ENCODE data around the gene GALNT14. TPM values are rescaled to one million over a fixed set of nuclear protein-coding genes. Genes with fewer than 3 reads are reported as not detected.
A peak's percentile ranks its signal among the peaks of the same experiment; 100 is the strongest.

GALNT14 gene
- total RNA-seq, 1 donor from 2014 or later = 6.4 TPM

DNA sequence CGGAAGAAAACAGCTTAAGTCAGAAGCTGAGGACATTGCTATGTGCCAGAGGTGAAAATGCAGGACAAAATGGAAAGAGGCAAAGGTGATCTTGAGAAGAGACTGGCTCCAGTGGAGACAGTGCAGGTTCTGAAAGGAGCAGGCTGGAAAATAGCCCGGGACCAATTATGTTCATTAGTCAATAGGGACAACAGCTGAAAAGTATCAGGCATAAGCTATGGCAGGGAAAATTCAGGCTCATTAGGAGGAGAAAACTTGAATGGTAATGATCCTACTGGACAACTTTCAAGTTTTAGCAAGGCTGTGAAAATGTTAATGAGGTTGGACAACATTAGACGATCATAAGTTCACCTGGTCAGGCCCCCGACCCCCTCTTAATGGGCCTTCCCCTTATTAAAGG, 60.2 kb downstream of the GALNT14 start:
- TF ChIP-seq EZH2phosphoT487 (IDR thresholded peaks at IDR 0.05) (no peak), EZH2 (IDR thresholded peaks at IDR 0.05) (no peak)
- TF ChIP-seq, protein P1, sequence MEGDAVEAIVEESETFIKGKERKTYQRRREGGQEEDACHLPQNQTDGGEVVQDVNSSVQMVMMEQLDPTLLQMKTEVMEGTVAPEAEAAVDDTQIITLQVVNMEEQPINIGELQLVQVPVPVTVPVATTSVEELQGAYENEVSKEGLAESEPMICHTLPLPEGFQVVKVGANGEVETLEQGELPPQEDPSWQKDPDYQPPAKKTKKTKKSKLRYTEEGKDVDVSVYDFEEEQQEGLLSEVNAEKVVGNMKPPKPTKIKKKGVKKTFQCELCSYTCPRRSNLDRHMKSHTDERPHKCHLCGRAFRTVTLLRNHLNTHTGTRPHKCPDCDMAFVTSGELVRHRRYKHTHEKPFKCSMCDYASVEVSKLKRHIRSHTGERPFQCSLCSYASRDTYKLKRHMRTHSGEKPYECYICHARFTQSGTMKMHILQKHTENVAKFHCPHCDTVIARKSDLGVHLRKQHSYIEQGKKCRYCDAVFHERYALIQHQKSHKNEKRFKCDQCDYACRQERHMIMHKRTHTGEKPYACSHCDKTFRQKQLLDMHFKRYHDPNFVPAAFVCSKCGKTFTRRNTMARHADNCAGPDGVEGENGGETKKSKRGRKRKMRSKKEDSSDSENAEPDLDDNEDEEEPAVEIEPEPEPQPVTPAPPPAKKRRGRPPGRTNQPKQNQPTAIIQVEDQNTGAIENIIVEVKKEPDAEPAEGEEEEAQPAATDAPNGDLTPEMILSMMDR (IDR thresholded peaks at IDR 0.05) = no peak
- H3K27me3 ChIP-seq = no peaks in the 10 kb centered on the region
- no peak overlapping the region for H3K27ac ChIP-seq
- no peaks in the 10 kb centered on the region for H3K9me3 ChIP-seq (ENCODE audit: low read depth)
- peaks cover 11% of the 10 kb centered on the region for H3K4me1 Mint-ChIP-seq
- H4K20me1 ChIP-seq (ENCODE audit: low read depth) = no peaks in the 10 kb centered on the region
- H2AFZ ChIP-seq (replicated peaks) = no peak overlapping the region
- no peak overlapping the region for H3K4me3 Mint-ChIP-seq
- H3K9me3 Mint-ChIP-seq = no peaks in the 10 kb centered on the region
- H3K36me3 ChIP-seq = no peaks in the 10 kb centered on the region
- peaks cover 10% of the 10 kb centered on the region for H3K4me1 ChIP-seq
- peaks cover 2% of the 10 kb centered on the region for H3K27me3 Mint-ChIP-seq (ENCODE audit: insufficient read depth, low read depth)
- no peaks in the 10 kb centered on the region for H3K36me3 Mint-ChIP-seq
- H3K4me3 ChIP-seq = no peak overlapping the region
- no peak overlapping the region for H3K4me2 ChIP-seq
- no peaks in the 10 kb centered on the region for H3K79me2 ChIP-seq (ENCODE audit: low read depth)
- no peak overlapping the region for H3K27ac Mint-ChIP-seq
- peaks cover 7% of the 10 kb centered on the region for H3F3A ChIP-seq (ENCODE audit: low read depth)
- DNase-seq (ENCODE audit: low spot score) = no peak
- H3K9ac ChIP-seq = no peak overlapping the region

DNA sequence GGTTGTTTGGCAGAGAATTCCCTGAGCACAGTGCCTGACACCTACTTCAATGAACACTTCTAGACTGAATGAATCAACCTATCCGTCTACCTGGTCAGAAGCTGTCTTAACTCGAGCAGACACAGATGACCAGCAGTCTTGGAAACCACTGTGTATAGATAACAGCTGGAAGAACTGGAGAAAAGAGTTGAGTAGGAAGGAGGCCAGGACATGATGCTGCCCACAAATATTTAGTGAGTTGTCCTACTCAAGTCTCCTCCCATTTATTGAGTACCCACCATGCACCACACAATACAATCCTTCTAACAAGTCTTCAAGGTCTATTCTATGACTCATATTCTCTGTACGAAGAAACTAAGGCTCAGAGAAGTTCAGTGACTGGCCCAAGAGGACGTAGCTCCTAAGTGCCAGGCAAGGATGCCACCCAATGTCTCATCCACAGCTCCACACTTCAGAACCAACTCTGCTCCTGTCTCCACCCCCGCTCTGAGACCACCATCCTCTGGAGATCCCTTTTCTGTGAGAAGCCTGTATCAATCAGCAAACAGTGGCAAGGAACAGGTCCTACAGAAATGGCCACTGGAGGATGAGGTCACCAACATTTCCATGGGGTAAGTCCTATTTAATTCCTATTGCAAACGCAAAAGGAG, 62.2 kb downstream of the GALNT14 start:
- H3K4me2 ChIP-seq = no peak overlapping the region
- DNase-seq (ENCODE audit: low spot score) = no peak

DNA sequence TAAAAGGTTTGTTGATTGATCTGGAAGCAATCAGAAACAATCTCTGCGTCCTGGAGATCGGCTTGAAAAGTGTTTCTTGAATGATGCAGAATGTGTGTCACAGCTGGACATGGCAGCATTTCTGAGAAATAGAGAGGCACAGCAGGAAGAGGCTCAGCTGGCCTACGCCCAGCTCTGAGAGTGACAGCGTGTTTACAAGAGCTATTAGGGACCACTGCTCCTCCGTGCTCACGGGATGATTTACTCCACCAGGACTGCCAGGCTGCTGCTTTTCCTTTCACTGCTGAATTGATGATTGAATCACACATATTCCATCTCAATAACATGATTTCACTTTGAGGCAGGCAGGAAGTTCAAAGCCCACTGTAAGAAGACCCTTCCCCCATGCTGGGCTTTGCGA, 62.8 kb downstream of the GALNT14 start:
- DNase-seq (ENCODE audit: low spot score) = peak; percentile 10
- TF ChIP-seq, protein P1 (IDR thresholded peaks at IDR 0.05) = no peak
- TF ChIP-seq EZH2 (IDR thresholded peaks at IDR 0.05) = no peak
- no peak for TF ChIP-seq EZH2phosphoT487 (IDR thresholded peaks at IDR 0.05)
- H3K27me3 Mint-ChIP-seq (ENCODE audit: insufficient read depth, low read depth) = peaks cover 2% of the 10 kb centered on the region

More for the DNA sequence above, 62.2 kb downstream of the GALNT14 start:
- Histone ChIP-seq H3K27me3 (no peaks in the 10 kb centered on the region), H3K79me2 (ENCODE audit: low read depth) (no peaks in the 10 kb centered on the region), H2AFZ (replicated peaks) (no peak overlapping the region), H3K4me1 (peaks cover 10% of the 10 kb centered on the region), H3K4me3 (no peak overlapping the region), H3K27ac (no peak overlapping the region), H3K9me3 (ENCODE audit: low read depth) (no peaks in the 10 kb centered on the region), H3K36me3 (no peaks in the 10 kb centered on the region), H3F3A (ENCODE audit: low read depth) (peaks cover 7% of the 10 kb centered on the region), H3K9ac (no peak overlapping the region), H4K20me1 (ENCODE audit: low read depth) (no peaks in the 10 kb centered on the region)
- Mint-ChIP-seq H3K4me3 (no peak overlapping the region), H3K27ac (no peak overlapping the region), H3K4me1 (peaks cover 11% of the 10 kb centered on the region), H3K9me3 (no peaks in the 10 kb centered on the region), H3K27me3 (ENCODE audit: insufficient read depth, low read depth) (peaks cover 2% of the 10 kb centered on the region), H3K36me3 (no peaks in the 10 kb centered on the region)
- TF ChIP-seq, protein P1 (IDR thresholded peaks at IDR 0.05) = no peak
- no peak for TF ChIP-seq EZH2phosphoT487 (IDR thresholded peaks at IDR 0.05)
- no peak for TF ChIP-seq EZH2 (IDR thresholded peaks at IDR 0.05)

More for the DNA sequence above, 62.8 kb downstream of the GALNT14 start:
- H3K4me3 ChIP-seq = no peak overlapping the region
- no peaks in the 10 kb centered on the region for H3K9me3 Mint-ChIP-seq
- H3K4me1 ChIP-seq = peaks cover 10% of the 10 kb centered on the region
- H3K79me2 ChIP-seq (ENCODE audit: low read depth) = no peaks in the 10 kb centered on the region
- H4K20me1 ChIP-seq (ENCODE audit: low read depth) = no peaks in the 10 kb centered on the region
- H3K36me3 ChIP-seq = no peaks in the 10 kb centered on the region
- H3K9me3 ChIP-seq (ENCODE audit: low read depth) = no peaks in the 10 kb centered on the region
- no peak overlapping the region for H3K9ac ChIP-seq
- peaks cover 11% of the 10 kb centered on the region for H3K4me1 Mint-ChIP-seq
- H3K36me3 Mint-ChIP-seq = no peaks in the 10 kb centered on the region
- no peak overlapping the region for H2AFZ ChIP-seq (replicated peaks)
- H3K27ac ChIP-seq = no peak overlapping the region
- no peaks in the 10 kb centered on the region for H3K27me3 ChIP-seq
- no peak overlapping the region for H3K4me3 Mint-ChIP-seq
- H3K27ac Mint-ChIP-seq = no peak overlapping the region
- H3K4me2 ChIP-seq = no peak overlapping the region
- peaks cover 7% of the 10 kb centered on the region for H3F3A ChIP-seq (ENCODE audit: low read depth)
